Activated CD8-positive, alpha-beta memory T cell treated with anti-CD3 and anti-CD28 coated beads, Interleukin-2, amount 50 U/mL, for 24 hours (primary cell): ENCODE data around the gene CABP2.
"Not testable (repeated sequence)": the region's sequence is repeated elsewhere in the genome, so short reads cannot be mapped to it uniquely, and the experiment has no call there.

Experiments used
- DNase-seq: peaks from one replicate; pipeline ENCODE4 v3.0.0-alpha.2; 2020; ENCODE audit errors: extremely low read depth

Gene CABP2

DNA sequence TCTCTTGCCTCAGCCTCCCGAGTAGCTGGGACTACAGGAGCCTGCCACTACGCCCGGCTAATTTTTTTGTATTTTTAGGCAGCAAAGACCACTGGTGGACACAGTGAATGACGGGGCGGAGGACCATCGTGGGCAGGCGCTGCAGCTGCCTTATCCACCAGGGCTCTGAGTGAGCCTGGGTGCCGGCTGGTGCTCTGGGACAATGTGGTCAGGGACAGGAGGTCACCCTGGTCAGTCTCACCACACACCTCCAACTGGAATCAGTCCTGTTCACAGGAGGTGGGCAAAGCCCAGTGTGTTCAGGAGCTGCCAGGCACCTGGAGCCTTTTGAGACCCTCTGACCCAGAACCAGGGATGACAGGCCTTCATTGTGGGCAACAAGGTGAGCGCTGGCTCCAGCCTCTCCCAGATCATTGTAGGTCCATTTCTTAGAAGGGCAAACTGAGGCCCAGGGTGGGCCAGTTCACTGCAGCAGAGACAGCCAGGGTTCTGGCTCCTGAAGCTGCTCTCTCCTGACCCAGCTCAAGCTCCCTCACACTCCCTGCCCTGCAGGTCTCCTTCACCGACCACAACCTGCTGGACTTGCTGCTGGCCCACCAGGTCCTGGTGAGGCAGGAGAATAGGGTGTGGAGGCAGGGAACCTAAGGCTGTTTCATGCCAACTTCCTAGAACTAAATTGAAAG is 15.7 kb upstream of the CABP2 start:
- no peak for DNase-seq

DNA sequence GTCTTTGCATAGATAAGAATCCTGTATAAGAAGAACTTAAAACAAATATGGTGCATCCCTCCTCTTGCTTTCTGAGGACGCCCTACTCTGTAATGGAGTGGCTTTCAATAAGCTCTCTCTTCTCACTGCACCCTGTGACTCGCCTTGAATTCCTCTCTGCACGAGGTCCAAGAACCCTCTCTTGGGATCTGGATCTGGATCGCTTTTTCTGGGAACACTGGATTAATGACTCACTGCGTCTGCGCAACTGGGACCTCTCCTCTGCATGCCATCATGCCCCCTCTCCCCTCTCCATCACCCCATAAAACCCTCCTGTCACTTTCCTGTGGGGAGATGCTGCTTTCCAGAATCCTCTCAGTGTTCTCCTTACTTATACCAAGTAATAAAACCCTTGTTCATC is 15.1 kb upstream of the CABP2 start:
- DNase-seq = no peak

DNA sequence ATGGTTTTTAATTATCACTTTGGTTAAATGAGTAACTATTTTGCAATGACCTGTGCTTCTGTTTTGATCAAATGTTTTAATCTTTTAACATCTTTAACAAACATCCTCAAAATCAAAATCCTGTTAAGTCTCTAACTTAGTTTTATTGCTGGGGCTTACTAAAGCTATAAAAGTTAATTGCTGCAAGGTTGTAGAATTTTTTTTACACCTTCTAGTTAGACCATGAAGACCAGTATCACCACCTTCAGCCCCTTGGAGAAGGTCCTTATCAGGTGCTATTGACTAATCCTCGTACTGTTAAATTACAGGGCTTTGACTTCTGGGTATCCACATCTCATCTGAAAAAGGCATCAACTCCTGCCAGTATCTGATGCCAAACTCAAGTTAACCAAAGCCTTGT is 12.3 kb upstream of the CABP2 start:
- no peak for DNase-seq

DNA sequence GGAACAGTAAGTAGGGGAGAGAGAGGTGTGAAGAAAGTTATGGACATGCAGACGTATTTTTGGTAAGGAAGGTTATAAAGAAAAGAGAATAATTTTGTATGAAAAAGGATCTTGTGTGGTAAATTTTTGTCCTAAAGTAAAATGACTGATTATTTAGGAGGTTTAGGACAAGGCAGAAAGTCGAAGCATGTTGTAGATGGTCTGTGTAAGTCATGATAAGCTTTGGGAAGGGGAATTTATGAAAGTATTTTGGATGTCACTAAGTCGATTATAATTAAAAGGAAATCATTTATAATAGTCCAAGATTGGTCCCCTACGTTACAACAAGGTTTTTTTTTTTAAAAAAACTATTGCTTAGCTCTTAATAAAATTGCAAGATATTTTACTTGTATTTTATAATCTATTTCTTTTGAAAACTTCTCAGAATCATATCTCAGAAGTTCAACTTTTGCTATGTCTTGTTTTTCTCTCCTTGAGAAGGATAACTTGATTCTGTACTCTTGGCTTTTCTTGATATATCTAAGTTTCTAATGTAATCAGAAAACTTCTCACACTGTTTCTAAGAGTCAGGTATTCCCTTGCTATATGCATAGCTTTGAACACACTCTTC is 10.9 kb upstream of the CABP2 start:
- no peak for DNase-seq

DNA sequence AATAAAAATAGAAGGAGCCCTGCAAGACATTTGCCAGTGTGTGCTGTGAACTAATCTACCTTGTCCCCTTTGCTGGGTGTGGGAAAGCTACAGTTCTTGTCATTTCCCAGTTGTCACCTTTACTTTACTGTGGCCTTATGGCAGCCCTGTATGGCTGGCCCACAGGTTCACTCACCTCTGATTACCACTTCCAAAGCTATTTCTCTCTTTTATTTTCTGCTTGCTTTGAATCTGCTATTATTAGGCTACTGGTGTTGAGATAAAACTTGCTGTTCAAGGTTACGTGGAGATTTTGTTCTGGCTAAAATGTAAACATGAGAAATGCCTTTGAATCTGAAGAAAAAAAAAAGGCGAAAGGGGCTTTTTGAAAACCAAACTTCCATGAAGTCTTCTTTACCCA is 9.6 kb upstream of the CABP2 start:
- no peak for DNase-seq

DNA sequence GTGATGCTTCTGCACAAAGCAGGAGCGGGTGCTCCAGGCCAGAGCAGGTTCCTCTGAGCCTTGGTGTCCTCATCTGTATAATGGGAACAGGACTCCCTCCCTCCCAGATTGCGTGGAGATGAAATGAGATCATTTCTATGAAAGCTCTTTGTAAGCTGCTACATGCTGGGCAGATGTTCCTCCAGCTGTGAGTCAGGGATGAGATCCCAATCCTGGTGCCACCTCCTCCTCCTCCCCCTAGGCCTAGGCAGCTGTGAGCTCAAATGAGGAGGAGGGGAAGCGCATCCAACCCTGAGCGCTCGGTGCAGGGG is 7.0 kb upstream of the CABP2 start:
- no peak for DNase-seq

DNA sequence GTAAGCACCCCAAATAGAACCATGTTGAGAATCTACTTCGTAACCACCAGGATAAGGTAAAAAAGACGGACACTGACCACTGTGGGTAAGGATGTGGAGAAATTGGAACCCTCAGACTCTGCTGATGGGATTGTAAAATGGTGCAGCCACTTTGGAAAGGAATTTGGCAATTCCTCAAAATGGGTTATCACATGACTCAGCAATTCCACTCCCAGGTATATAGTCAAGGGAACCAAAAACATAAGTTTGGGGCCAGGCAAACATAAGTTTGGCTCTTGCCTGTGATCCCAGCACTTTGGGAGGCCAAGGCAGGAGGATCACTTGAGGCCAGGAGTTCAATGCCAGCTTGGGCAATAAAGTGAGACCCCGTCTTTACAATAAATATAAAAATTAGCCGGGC is 5.1 kb upstream of the CABP2 start:
- no peak for DNase-seq

DNA sequence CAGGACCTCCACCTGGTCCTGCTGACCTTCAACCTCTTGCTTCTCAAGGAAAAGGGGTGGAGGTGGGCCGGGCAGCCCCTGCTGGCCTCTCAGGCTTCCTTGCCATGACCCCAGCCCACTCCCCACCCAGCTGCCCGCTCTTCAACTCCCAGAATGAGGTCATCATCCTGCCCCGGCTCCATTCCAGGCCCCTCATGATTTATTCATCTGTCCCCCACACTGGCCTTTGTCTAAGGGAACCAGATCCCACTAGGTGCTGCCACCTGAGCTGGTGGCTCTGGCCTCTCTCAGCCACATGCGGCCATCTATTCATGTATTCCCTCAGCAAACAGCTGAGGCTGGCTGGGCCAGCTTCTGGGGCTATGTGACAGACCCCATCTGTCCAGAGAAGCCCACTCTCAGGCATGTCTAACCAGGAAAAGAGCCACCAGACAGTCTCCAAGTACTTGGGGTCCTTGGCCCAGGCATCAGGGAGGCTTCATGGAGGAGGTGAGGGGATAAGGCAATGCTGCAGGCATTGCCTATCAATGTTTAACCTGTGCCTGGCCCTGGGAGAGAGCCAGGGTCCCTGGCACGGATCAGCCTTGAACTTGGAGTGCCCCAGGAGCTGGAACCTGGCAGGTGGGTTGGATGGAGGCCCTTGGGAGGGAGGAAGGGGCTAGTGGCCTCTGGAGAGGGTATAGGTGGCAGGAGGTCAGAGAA is 2.2 kb upstream of the CABP2 start:
- DNase-seq = no peak

DNA sequence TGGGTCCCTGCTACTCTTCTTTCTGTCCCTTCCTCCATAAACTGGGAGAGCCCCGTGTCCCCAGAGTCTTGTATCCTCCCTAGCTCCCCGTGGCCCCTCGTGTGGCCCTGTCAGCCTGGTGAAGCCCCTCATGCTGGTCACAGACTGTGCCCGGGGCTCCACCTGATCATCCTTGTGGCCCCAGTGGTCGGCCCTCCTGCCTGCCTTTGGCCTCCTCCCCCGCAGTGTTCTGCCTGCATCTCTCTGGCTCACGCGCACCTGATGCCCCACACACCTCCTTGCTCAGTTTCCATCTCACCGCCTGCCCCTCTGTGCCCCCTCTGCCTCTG is 1.2 kb upstream of the CABP2 start:
- DNase-seq = no peak

DNA sequence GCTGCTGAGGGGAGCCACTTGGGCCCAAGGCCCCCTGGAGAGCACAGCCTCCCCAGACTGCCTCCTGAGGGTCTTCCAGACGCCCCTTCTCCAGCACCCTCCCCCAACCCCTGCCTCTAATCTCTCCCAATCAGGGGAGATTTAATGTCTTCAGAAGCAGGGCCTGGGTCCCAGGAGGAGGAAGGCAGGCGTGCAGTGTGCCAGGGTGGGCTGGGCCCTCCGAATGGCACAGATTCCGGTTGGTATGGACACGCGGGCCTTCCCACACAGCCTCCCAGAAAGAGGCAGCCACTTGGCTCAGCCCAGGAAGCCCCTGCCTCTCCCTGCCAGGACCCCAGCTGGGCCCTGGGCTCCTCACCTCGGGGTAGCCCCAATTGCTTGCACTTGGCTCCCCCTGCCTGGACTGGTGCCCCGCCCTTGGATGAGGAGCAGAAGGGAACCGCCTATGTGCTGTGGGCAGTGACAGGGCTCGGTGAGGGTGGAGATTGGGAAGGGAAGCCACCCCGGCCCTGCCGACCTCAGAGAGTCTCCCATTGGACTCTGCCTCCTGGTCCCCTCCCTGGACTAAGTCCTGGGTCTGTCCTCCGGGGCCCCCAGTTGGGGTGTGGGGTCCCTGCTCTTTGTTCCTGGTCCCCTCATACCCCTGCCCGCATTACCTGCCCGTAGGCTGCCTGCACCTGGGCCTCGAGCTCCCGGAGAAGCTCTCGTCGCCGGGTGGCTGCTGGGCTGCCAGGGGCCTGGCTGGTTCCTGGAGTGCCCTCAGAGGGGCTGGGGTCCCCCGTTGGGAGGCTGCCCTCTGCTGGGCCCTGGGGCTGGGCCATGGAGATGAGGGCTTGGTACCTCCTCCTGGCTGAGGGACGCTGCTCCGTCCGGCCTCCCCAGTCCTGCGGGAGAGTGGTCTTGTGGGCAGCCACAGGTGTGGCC is 572 bp upstream of the CABP2 start:
- no peak for DNase-seq

DNA sequence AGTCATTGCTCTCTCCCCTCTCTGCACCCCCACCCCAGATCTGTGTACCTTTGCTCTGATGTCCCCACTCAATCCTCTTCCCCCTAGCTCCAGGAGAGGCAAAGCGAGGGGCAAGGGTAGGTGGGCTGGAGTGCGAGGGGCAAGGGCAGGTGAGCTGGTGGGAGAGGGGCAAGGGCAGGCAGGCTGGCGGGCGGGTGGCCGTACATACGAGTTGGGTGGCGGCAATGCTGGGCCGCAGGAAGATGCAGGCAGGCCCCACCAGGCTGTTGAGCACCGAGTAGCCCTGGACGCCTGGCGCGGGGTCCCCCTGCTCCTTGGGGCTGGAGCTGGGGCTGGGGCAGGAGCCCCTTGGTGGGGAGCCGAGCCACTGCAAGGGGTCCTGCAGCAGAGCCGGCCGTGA is 908 bp downstream of the CABP2 start:
- no peak for DNase-seq

DNA sequence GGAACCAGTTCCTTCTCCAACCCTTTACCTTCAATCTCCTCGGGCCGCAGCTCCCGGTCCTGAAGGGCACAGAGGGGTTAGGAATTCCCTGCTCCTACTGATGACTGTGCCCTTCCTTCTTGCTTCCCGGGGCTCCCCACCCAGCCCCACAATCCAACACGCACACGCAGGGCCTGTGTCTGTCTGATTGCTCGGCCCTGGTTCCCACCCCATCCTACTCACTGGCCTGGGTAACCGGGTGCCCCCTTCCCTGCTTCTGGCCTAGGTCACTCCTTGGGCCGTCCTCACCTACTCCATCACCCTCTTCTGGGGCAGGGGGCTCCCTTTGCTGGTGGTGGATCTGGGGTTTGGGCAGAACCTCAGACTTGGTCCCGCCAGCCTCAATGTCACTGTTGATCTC is 1.3 kb downstream of the CABP2 start:
- DNase-seq = no peak

DNA sequence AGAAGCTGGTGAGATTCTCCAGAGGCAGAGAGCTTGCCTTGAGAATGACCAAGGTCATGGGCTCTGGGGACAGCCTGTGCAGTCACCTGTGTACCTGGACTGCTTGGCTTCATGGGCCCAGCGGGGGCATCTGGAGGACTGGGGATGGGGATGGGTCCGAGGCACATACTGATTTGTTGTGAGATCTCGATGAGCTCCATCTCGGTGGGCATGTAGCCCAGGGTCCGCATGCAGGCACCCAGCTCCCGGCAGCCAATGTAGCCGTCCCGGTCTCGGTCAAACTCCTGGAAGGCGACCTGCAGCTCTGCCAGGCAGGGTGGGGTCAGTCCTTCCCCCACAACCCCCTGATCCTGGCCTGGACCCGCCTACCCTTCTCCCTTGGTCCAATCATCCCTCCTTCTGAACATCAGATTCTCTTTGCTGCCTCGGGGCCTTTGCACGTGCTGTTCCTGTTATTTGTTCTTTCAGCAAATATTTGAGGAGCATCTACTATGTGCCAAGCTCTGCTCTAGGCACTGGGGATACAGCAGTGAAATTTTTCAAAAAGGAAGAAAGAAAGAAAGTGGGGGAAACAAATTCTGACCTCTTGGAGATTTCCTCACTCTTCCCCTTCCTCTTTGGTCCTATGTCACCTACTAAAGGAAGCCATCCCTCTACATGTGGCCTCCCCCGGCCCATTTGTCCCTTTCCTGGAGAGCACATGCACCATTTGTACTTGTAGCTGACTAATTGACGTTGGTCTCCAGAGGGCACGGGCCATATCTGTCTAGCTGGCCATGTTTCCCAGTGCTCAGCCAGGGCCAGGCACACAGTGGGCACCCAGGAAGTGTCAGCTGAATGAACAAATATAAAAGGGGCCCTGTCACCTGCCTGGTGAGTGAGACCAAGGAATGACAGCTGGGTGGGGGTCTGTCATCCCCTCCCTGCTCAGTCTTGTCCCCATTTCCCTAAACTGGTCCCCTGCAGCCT is 2.1 kb downstream of the CABP2 start:
- no peak for DNase-seq

DNA sequence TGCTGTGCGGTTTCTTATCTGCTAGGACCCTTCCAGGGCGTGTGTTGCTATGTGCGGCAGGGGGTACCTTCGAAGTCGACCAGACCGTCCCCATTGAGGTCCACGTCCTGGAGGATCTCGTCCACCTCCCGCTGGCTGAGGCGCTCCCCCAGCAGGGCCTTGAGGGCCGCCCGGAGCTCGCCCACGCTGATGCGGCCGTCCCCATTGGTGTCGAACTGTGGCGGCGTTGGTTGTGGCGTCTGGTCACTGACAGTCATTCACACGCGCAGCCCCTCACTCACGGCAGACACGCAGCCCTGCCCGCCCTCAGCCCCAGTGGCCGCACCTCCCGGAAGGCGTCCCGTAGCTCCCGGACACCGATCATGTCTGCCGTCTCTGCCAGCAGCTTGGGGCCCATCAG is 3.5 kb downstream of the CABP2 start:
- no peak for DNase-seq

DNA sequence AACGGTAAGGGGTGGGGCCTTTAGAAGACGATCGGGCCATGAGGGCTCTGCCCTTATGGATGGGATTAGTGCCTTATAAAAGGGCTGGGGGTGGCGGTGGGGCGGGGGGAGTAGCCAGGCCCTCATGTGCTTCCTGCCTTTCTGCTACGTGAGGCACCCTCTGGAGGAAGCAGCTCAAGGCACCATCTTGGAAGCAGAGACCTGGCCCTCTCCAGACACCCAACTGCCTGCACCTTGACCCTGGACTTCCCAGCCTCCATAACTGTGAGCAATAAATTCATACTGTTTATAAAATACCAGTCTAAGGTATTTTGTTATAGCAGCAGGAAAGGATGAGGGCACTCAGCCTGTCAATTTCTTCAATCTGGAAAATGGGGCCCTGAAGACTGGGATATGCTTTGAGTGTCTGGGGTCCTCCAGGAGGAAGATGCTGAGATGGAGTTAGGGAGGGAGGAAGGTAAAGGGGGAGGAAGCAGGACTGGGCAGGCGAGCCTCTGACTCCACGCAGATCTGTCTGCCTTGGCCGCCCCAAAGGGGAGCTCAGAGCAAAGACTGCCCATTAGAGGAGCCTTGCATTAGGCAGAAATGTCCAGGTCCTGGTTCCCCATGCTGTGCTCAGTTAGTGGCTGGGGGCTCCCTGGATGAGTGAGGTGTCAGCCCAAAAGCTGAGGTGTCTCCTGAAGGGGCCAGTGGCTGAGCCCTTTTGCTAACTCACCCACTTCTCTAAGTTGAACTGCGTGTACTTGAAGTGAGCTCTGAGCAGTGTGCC is 5.3 kb downstream of the CABP2 start:
- no peak for DNase-seq

DNA sequence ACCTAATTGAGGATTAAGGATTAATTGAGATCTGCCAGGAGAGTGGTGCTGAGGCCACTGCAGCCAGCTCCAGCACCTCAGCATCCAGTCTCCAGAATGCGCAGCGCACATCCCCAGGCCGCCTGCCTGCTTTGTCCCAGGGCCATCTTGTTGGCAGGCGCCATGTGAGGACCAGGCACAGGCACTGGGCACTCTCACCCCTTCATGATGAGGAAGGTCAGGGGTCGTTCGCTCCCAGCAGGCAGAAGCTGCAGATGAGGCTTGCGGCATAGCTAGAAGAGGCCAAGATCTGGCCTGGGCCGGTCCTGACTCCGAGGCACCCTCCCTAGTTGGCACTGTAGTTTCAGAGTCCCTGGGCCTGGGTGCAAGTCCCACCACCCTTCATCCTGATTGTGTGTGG is 6.4 kb downstream of the CABP2 start:
- no peak for DNase-seq

DNA sequence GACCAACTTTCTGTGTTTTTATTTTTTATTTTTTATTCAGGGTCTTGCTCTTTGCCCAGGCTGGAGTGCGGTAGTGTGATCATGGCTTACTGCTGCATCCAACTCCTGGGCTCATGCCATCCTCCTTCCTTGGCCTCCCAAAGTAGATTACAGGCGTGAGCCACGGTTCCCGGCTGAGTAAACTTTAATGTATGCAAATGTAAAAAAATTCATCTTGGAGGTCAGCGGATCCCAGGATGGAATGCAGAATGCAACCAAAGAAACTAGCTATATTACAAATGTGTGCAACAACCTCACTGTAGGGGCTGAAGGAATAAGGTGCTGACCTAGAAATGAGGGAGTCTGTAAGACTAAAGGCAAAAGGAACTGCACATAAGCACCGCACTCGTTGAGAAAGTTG is 9.1 kb downstream of the CABP2 start:
- DNase-seq = no peak

DNA sequence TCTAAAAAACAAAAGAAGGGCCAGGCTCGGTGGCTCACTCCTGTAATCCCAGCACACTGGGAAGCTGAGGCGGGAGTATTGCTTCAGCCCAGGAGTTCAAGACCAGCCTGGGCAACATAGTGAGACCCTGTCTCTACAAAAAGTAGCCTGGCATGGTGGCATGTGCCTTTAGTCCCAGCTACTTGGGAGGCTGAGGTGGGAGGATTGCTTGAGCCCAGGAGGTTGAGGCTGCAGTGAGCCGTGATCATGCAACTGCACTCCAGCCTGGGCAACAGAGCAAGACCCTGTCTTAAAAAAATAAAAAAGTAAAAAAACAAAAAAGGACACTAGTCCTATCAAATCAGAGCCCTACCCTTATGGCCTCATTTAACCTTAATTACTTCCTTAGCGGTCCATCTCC is 11.7 kb downstream of the CABP2 start:
- not testable (repeated sequence) for DNase-seq

DNA sequence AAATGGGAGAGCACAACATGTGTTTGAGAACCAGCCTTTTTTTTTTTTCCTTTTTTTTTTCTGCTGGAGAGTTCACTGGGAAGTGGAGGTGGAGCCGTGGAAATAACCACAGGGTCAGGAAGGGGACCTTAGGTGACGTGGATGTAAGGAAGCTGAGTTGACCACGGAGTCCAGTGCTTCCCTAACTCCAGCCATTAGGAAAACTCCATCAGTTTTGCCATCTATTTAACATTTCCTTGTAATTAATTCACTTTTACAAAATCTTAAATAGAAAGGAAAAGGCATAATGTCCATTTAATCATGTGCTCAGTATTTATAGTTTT is 13.3 kb downstream of the CABP2 start:
- DNase-seq = no peak

DNA sequence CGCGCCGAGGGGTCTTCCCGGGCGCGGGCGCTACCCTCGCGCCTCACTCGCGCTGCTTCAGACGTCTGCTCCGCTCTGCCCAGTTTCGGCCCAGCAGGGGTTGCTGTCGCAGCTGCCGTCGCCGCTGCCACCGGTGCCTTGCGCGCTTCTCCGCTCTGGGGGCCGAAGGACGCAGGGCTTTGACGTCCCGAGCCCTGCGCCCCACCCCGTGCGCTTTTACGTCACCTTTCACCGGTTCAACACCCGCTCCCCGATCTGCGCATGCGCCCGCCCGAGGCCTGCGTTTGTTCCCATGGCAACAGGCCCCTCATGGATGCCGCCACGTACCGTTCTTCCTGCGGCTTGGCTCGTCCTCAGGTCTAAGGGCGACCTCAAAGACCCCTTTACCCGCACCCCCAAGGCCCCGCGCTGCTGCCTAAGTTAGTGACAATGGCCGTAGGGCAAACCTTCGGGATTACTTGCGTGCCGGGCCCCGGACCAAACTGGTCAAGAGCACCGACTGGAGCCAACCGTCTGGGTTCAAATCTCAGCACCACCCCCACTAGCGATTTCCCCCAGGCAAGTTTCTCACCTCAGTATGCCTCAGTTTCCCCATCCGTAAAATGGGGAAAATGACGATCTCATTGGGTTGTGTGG is 14.6 kb downstream of the CABP2 start:
- DNase-seq = peak; percentile 99
